HEK293 (cell line): ENCODE data around the gene CHN2.

Experiments used
- CTCF ChIA-PET: fragments of 350-600 bp; formaldehyde crosslinking; extraction: SDS; loops from one replicate; lab custom pipeline; 2021; ENCODE audit warnings: antibody characterized with exemption; lab: Yijun Ruan, JAX
- POLR2A ChIA-PET: fragments of 300-600 bp; formaldehyde crosslinking; extraction: SDS; loops from one replicate; lab custom pipeline; 2020; ENCODE audit warnings: antibody characterized with exemption, inconsistent platforms; lab: Yijun Ruan, JAX
- H3K27ac ChIP-seq: fragments of 200-500 bp; sonication (Bioruptor generic); 2 replicates; pipeline ENCODE4 v1.5.1; 2014; ENCODE audit warnings: low read depth, low read length, control low read depth, inconsistent platforms; ENCODE audit errors: extremely low read depth
- H3K36me3 ChIP-seq, 2 experiments: fragments of 200-500 bp in 1 of 2; sonication (Bioruptor generic) in 1 of 2; 1 replicate in 1 of 2; 2 replicates in 1 of 2; pipeline ENCODE4 v1.5.1; 2014 to 2017; ENCODE audit warnings: inconsistent platforms in 2 of 2, low read length in 2 of 2; ENCODE audit not compliant: control insufficient read depth in 2 of 2, insufficient read depth in 1 of 2
- H3K4me1 ChIP-seq: fragments of 200-500 bp; sonication (Bioruptor generic); 2 replicates; pipeline ENCODE4 v1.5.1; 2014; ENCODE audit warnings: mild to moderate bottlenecking, low read length, inconsistent platforms; ENCODE audit not compliant: control insufficient read depth, insufficient read depth
- H3K4me3 ChIP-seq: 2 replicates; pipeline ENCODE4 v1.5.1; 2011; ENCODE audit warnings: low read depth, mild to moderate bottlenecking, control low read depth, low read length, moderate library complexity
- H3K9me3 ChIP-seq: fragments of 200-500 bp; sonication (Bioruptor generic); 2 replicates; pipeline ENCODE4 v1.5.1; 2014; ENCODE audit warnings: low read depth, low read length, inconsistent platforms; ENCODE audit not compliant: control insufficient read depth, insufficient read depth
- HOXD13 ChIP-seq: sonication (generic); formaldehyde crosslinking; IDR thresholded peaks from 2 replicates; pipeline ENCODE4 v1.8.0; 2022; ENCODE audit warnings: missing genetic modification reagents, borderline replicate concordance
- OVOL3 ChIP-seq: fragments of 450-650 bp; formaldehyde crosslinking; IDR thresholded peaks from 2 replicates; pipeline ENCODE4 v1.5.1; 2016; ENCODE audit warnings: missing biosample characterization, missing genetic modification characterization
- SALL2 ChIP-seq: fragments of 450-650 bp; formaldehyde crosslinking; IDR thresholded peaks from 2 replicates; pipeline ENCODE4 v1.5.0; 2017; ENCODE audit warnings: missing biosample characterization, mild to moderate bottlenecking, missing genetic modification characterization, borderline replicate concordance
- SCRT1 ChIP-seq: fragments of 450-650 bp; formaldehyde crosslinking; IDR thresholded peaks from 2 replicates; pipeline ENCODE4 v1.5.1; 2016; ENCODE audit warnings: missing biosample characterization, missing genetic modification characterization, borderline replicate concordance
- SETDB1 ChIP-seq: IDR thresholded peaks from one replicate; pipeline ENCODE4 v1.6.1; 2017; ENCODE audit warnings: mild to moderate bottlenecking, low read length, moderate library complexity, mixed read lengths; ENCODE audit not compliant: insufficient read length
- SP2 ChIP-seq: fragments of 450-650 bp; formaldehyde crosslinking; IDR thresholded peaks from 2 replicates; pipeline ENCODE4 v1.5.1; 2016; ENCODE audit warnings: missing biosample characterization, missing genetic modification characterization
- SP7 ChIP-seq: fragments of 450-650 bp; formaldehyde crosslinking; IDR thresholded peaks from 2 replicates; pipeline ENCODE4 v1.5.1; 2016; ENCODE audit warnings: missing biosample characterization, missing genetic modification characterization
- TCF7L2 ChIP-seq: IDR thresholded peaks from 2 replicates; pipeline ENCODE4 v1.6.1; 2011; ENCODE audit warnings: low read depth, mild to moderate bottlenecking, inconsistent platforms, low read length, moderate library complexity, borderline replicate concordance
- ZBTB48 ChIP-seq: fragments of 450-650 bp; formaldehyde crosslinking; IDR thresholded peaks from 2 replicates; pipeline ENCODE4 v1.5.1; 2016; ENCODE audit warnings: missing biosample characterization, missing genetic modification characterization
- ZBTB7A ChIP-seq: fragments of 450-650 bp; formaldehyde crosslinking; IDR thresholded peaks from 2 replicates; pipeline ENCODE4 v1.5.1; 2016; ENCODE audit warnings: low read depth, missing biosample characterization, missing genetic modification characterization
- ZNF133 ChIP-seq: fragments of 450-650 bp; formaldehyde crosslinking; IDR thresholded peaks from 2 replicates; pipeline ENCODE4 v1.5.1; 2016; ENCODE audit warnings: missing biosample characterization, missing genetic modification characterization
- ZNF138 ChIP-seq: fragments of 450-650 bp; formaldehyde crosslinking; IDR thresholded peaks from 2 replicates; pipeline ENCODE4 v1.5.1; 2016; ENCODE audit warnings: missing biosample characterization, missing genetic modification characterization, borderline replicate concordance
- ZNF155 ChIP-seq: fragments of 450-650 bp; formaldehyde crosslinking; IDR thresholded peaks from 2 replicates; pipeline ENCODE4 v1.5.1; 2016; ENCODE audit warnings: missing biosample characterization, missing genetic modification characterization
- ZNF292 ChIP-seq: fragments of 450-650 bp; formaldehyde crosslinking; IDR thresholded peaks from 2 replicates; pipeline ENCODE4 v1.5.1; 2016; ENCODE audit warnings: low read depth, missing biosample characterization, missing genetic modification characterization, borderline replicate concordance
- ZNF324 ChIP-seq: fragments of 450-650 bp; formaldehyde crosslinking; IDR thresholded peaks from 2 replicates; pipeline ENCODE4 v1.5.1; 2016; ENCODE audit warnings: missing biosample characterization, missing genetic modification characterization
- ZNF335 ChIP-seq: fragments of 450-650 bp; formaldehyde crosslinking; conservative IDR thresholded peaks from 2 replicates; pipeline ENCODE4 v1.5.1; 2016; ENCODE audit warnings: missing biosample characterization, missing genetic modification characterization
- ZNF394 ChIP-seq: fragments of 450-650 bp; formaldehyde crosslinking; IDR thresholded peaks from 2 replicates; pipeline ENCODE4 v1.5.1; 2016; ENCODE audit warnings: missing biosample characterization, missing genetic modification characterization, mild to moderate bottlenecking, moderate library complexity, borderline replicate concordance
- ZNF404 ChIP-seq: fragments of 450-650 bp; formaldehyde crosslinking; IDR thresholded peaks from 2 replicates; pipeline ENCODE4 v1.5.1; 2017; ENCODE audit warnings: missing biosample characterization, missing genetic modification characterization
- ZNF501 ChIP-seq: fragments of 450-650 bp; formaldehyde crosslinking; IDR thresholded peaks from 2 replicates; pipeline ENCODE4 v1.5.1; 2016; ENCODE audit warnings: missing biosample characterization, missing genetic modification characterization
- ZNF600 ChIP-seq: fragments of 450-650 bp; formaldehyde crosslinking; IDR thresholded peaks from 2 replicates; pipeline ENCODE4 v1.5.1; 2016; ENCODE audit warnings: missing biosample characterization, missing genetic modification characterization
- ZNF629 ChIP-seq: fragments of 450-650 bp; formaldehyde crosslinking; IDR thresholded peaks from 2 replicates; pipeline ENCODE4 v1.5.1; 2017; ENCODE audit warnings: missing biosample characterization, missing genetic modification characterization
- ZNF792 ChIP-seq: fragments of 450-650 bp; formaldehyde crosslinking; IDR thresholded peaks from 2 replicates; pipeline ENCODE4 v1.5.1; 2016; ENCODE audit warnings: missing biosample characterization, missing genetic modification characterization
- ZNF830 ChIP-seq: fragments of 450-650 bp; IDR thresholded peaks from 2 replicates; pipeline ENCODE4 v1.5.0; 2018; ENCODE audit warnings: missing biosample characterization, missing genetic modification characterization, low read depth, mild to moderate bottlenecking, moderate library complexity
- ZNF843 ChIP-seq: fragments of 450-650 bp; formaldehyde crosslinking; IDR thresholded peaks from 2 replicates; pipeline ENCODE4 v1.5.1; 2016; ENCODE audit warnings: missing biosample characterization, missing genetic modification characterization
- TF ChIP-seq, protein P1 (sequence below): fragments of 450-650 bp; formaldehyde crosslinking; IDR thresholded peaks from 2 replicates; pipeline ENCODE4 v1.5.1; 2016; ENCODE audit warnings: missing biosample characterization, missing genetic modification characterization, low read depth
- TF ChIP-seq, protein P2 (sequence below): fragments of 450-650 bp; formaldehyde crosslinking; IDR thresholded peaks from 2 replicates; pipeline ENCODE4 v1.5.1; 2017; ENCODE audit warnings: missing biosample characterization, missing genetic modification characterization
- TF ChIP-seq, protein P3 (sequence below): fragments of 450-650 bp; formaldehyde crosslinking; IDR thresholded peaks from 2 replicates; pipeline ENCODE4 v1.5.1; 2017; ENCODE audit warnings: missing biosample characterization, missing genetic modification characterization
- TF ChIP-seq, protein P4 (sequence below): fragments of 450-650 bp; formaldehyde crosslinking; IDR thresholded peaks from 2 replicates; pipeline ENCODE4 v1.5.1; 2016; ENCODE audit warnings: missing biosample characterization, missing genetic modification characterization
- TF ChIP-seq, protein P5 (sequence below): fragments of 450-650 bp; formaldehyde crosslinking; IDR thresholded peaks from 2 replicates; pipeline ENCODE4 v1.5.1; 2017; ENCODE audit warnings: missing biosample characterization, mild to moderate bottlenecking, missing genetic modification characterization, moderate library complexity

CHN2 gene

DNA sequence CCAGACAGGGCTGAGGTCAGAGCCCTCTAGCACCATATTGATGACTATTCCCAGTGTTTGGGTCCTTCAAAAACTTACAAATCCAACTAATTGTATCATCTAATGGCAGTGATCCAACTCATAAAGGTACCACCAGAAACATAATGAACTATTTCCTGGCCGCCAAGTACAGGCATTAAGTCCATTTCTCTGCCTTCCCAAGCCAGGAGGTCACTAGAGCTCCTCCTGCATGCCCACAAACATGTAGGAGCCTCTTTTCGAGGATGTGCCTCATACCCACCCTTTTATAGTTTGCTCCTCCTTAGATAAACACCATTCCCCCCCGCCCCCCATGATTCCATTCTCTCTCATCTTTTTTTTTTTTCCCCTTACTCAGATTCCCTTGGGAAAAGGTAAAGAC is 91.3 kb downstream of the CHN2 start:
- no peak overlapping the region for H3K27ac ChIP-seq
- no peak overlapping the region for H3K4me3 ChIP-seq
- CTCF ChIA-PET, result no interaction called here
- TF ChIP-seq ZNF324 (tag by site-specific recombination) (no peak), ZNF843 (tag by site-specific recombination) (peak; percentile 8; the same call in 1 of the 2 replicates), SP2 (no peak), ZNF629 (tag by site-specific recombination) (0 out of 2 replicates have a peak, but pooled peaks have one; percentile 12), ZNF404 (tag by site-specific recombination) (no peak), ZNF600 (tag by site-specific recombination) (no peak), ZBTB48 (tag by site-specific recombination) (0 out of 2 replicates have a peak, but pooled peaks have one; percentile 0), HOXD13 (CRISPR knock-in tag) (no peak), OVOL3 (tag by site-specific recombination) (no peak), SALL2 (tag by site-specific recombination) (no peak), ZNF394 (tag by site-specific recombination) (0 out of 2 replicates have a peak, but pooled peaks have one; percentile 8), ZNF138 (no peak), ZNF292 (no peak), ZNF830 (tag by site-specific recombination) (no peak), ZNF335 (tag by site-specific recombination) (0 out of 2 replicates have a peak, but pooled peaks have one; percentile 10), SCRT1 (tag by site-specific recombination) (no peak), SETDB1 (no peak), ZNF792 (tag by site-specific recombination) (no peak), TCF7L2 (no peak), ZNF501 (tag by site-specific recombination) (no peak), SP7 (no peak), ZNF155 (tag by site-specific recombination) (no peak), ZNF133 (tag by site-specific recombination) (no peak), ZBTB7A (no peak)
- TF ChIP-seq, protein P1, sequence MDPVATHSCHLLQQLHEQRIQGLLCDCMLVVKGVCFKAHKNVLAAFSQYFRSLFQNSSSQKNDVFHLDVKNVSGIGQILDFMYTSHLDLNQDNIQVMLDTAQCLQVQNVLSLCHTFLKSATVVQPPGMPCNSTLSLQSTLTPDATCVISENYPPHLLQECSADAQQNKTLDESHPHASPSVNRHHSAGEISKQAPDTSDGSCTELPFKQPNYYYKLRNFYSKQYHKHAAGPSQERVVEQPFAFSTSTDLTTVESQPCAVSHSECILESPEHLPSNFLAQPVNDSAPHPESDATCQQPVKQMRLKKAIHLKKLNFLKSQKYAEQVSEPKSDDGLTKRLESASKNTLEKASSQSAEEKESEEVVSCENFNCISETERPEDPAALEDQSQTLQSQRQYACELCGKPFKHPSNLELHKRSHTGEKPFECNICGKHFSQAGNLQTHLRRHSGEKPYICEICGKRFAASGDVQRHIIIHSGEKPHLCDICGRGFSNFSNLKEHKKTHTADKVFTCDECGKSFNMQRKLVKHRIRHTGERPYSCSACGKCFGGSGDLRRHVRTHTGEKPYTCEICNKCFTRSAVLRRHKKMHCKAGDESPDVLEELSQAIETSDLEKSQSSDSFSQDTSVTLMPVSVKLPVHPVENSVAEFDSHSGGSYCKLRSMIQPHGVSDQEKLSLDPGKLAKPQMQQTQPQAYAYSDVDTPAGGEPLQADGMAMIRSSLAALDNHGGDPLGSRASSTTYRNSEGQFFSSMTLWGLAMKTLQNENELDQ (tag by site-specific recombination), result no peak
- TF ChIP-seq, protein P2, sequence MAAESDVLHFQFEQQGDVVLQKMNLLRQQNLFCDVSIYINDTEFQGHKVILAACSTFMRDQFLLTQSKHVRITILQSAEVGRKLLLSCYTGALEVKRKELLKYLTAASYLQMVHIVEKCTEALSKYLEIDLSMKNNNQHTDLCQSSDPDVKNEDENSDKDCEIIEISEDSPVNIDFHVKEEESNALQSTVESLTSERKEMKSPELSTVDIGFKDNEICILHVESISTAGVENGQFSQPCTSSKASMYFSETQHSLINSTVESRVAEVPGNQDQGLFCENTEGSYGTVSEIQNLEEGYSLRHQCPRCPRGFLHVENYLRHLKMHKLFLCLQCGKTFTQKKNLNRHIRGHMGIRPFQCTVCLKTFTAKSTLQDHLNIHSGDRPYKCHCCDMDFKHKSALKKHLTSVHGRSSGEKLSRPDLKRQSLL (tag by site-specific recombination), result no peak
- TF ChIP-seq, protein P3, sequence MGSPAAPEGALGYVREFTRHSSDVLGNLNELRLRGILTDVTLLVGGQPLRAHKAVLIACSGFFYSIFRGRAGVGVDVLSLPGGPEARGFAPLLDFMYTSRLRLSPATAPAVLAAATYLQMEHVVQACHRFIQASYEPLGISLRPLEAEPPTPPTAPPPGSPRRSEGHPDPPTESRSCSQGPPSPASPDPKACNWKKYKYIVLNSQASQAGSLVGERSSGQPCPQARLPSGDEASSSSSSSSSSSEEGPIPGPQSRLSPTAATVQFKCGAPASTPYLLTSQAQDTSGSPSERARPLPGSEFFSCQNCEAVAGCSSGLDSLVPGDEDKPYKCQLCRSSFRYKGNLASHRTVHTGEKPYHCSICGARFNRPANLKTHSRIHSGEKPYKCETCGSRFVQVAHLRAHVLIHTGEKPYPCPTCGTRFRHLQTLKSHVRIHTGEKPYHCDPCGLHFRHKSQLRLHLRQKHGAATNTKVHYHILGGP (tag by site-specific recombination), result no peak
- TF ChIP-seq, protein P4, sequence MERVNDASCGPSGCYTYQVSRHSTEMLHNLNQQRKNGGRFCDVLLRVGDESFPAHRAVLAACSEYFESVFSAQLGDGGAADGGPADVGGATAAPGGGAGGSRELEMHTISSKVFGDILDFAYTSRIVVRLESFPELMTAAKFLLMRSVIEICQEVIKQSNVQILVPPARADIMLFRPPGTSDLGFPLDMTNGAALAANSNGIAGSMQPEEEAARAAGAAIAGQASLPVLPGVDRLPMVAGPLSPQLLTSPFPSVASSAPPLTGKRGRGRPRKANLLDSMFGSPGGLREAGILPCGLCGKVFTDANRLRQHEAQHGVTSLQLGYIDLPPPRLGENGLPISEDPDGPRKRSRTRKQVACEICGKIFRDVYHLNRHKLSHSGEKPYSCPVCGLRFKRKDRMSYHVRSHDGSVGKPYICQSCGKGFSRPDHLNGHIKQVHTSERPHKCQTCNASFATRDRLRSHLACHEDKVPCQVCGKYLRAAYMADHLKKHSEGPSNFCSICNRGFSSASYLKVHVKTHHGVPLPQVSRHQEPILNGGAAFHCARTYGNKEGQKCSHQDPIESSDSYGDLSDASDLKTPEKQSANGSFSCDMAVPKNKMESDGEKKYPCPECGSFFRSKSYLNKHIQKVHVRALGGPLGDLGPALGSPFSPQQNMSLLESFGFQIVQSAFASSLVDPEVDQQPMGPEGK (tag by site-specific recombination), result no peak
- TF ChIP-seq, protein P5, sequence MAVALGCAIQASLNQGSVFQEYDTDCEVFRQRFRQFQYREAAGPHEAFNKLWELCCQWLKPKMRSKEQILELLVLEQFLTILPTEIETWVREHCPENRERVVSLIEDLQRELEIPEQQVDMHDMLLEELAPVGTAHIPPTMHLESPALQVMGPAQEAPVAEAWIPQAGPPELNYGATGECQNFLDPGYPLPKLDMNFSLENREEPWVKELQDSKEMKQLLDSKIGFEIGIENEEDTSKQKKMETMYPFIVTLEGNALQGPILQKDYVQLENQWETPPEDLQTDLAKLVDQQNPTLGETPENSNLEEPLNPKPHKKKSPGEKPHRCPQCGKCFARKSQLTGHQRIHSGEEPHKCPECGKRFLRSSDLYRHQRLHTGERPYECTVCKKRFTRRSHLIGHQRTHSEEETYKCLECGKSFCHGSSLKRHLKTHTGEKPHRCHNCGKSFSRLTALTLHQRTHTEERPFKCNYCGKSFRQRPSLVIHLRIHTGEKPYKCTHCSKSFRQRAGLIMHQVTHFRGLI (tag by site-specific recombination), result no peak
- peaks cover 20% of the 10 kb centered on the region for H3K4me1 ChIP-seq
- H3K9me3 ChIP-seq, result no peaks in the 10 kb centered on the region
- H3K36me3 ChIP-seq, result no peaks in the 10 kb centered on the region
- POLR2A ChIA-PET, result no interaction called here
